NCI-H1417 (cell line): Measurements from ENCODE around the gene CDCA5.

Source experiments
- DNase-seq, 3 experiments: peaks; one replicate each; lab custom pipeline; 2025; lab: John Stamatoyannopoulos, UW

CDCA5 gene

DNA sequence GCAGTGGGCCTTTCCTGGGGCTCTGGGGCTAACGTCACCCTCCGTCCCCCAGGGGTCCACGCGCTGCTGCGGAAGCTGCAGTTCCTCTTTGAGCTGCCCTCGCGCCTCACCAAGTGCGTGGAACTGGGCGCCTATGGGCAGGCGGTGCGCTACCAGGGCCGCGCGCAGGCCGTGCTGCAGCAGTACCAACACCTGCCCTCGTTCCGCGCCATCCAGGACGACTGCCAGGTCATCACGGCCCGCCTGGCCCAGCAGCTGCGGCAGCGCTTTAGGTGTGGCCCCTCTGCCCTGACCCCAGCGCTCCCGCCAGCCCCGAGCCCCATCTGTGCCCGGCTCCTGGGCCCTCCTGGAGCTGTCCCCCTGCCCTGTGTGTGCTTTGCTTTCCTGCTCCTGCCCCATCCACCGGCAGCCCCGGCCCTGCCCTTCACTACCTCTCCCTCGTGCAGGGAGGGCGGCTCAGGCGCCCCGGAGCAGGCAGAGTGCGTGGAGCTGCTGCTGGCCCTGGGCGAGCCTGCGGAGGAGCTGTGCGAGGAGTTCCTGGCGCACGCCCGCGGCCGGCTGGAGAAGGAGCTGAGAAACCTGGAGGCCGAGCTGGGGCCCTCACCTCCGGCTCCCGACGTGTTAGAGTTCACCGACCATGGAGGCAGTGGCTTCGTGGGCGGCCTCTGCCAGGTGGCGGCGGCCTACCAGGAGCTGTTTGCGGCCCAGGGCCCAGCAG is 24.1 kb upstream of the CDCA5 start:
- no peak for DNase-seq

- DNase-seq, result no peak
Observed at GRCh38 chr11:65107078-65107477, 23.2 kb upstream of the CDCA5 start.

DNA sequence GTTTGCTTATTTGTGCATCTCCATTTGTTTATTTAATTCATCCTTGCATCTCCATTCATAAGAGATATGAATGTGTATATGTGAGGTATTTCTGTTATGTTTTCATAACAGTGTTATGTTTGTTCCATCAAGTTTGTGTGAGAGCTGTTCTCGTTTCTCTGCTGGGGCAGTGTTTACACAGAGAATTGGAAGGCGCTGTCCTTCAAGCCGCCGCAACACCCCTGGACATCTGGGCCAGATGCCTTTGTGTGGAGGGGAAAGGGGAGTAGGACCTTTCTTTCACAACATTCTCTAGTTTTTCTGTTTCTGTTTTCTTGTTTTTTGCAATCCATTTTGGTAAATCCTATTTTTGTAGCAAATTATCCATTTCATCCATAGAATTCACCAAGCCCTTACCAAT is 20.8 kb upstream of the CDCA5 start:
- no peak for DNase-seq

DNA sequence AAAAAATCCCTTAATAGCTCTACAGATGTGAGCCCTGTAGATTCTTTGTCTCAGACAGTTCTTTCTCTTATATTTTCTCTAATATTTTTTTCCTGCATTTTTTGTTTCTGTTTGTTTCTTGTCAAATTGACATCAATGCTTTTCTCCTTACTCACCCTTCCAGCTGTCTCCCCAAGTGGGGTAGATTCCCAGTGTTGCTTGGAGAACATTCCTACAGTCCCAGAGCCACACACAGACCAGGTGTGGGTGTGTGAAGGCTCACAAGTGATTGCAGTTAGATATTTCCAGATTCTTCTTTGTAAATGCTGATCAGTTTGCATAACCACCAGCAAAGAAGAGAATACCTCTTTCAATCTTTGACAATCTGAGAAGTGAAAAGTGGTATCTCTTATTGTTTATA is 19.6 kb upstream of the CDCA5 start:
- no peak for DNase-seq

DNA sequence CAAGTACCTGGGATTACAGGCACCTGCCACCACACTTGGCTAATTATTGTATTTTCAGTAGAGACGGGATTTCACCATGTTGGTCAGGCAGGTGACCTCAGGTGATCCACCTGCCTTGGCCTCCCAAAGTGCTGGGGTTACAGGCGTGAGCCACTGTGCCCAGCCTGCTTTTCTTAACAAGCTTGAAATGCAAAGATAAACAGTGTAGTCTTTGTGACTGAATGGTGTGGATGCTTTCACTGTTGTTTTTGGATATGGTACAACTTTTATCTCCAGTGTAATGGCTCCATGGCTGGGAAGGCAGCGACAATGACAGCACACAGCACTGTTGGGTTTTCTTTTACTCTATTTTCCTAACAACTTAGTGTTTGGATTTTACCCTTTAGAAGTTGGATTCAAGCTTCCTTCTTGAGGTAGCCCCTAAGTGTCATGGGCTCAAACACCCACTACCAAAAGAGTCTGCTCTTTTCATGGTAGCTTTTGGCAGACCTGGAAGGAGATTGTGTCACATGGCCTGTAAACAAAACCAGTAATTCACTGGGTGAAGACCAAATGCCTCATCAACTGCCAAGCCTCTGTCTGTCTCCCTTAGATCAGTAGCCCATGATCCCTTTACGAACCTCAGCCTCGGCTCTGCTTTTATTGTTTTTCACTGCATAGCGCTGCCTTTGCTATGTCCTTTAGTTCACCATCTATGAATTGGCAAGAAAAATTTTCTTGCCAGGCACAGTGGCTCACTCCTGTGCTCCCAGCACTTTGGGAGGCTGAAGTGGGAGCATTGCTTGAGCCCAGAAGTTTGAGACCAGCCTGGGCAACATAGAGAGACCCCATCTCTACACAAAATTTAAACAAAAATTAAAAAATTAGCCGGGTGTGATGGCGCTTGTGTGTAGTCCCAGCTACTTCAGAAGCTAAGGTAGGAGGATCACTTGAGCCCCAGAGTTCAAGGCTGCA is 18.6 kb upstream of the CDCA5 start:
- DNase-seq, result no peak

- no peak for DNase-seq
Observed at GRCh38 chr11:65100674-65101350, 17.0 kb upstream of the CDCA5 start.

DNA sequence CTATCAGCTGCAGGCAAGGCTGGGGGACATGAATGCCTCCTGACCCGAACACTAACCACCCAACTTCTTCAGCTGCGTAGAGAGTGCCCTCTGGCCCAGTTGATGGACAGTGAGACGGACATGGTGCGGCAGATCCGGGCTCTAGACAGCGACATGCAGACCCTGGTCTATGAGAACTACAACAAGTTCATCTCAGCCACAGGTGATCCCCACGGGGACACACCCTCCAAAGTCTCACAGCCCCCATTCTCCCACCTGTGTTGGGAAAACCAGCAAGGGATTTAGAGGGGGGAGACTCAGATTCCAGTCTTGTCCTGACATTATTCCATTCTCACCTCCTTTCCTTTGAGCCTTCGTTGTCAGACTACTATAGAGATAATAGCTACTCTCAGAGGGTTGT is 13.1 kb upstream of the CDCA5 start:
- no peak for DNase-seq

DNA sequence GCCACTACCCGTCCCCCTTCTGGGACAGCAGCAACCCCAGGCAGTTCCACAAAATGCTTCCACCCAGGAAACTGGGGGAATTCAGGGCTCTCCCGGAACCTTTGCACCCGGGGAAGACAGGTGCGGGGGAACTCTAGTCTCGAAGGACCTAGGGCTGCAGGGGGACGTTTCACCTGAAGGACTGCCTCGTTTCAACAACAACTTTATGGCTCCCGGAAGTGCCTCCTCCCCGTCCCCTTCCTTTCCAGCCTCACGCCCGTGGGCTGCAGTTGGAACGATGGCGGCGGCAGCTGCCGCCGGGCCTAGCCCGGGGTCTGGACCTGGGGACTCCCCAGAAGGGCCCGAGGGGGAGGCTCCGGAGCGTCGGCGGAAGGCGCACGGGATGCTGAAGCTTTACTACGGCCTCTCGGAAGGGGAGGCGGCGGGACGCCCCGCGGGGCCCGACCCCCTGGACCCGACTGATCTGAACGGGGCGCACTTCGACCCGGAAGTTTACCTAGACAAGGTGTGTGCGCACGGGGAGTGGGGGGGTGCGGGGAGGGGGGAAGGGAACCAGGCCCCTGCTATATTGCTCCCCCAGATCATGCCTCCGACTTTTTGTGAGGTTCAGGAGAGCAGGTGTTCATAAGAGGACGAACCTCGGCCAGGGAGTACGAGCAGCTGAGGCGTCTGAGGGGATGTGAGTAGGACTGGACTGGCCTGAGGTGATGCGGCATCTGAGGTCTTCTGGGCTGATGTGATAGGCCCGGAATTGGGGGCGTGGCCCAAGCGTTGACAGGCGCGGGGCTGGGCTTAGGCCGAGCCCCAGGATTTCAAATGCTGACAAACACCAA is 12.3 kb upstream of the CDCA5 start, which contains the start of gene VPS51:
Gene VPS51 (plus strand): TSS at position 241 of the 833 bp plus-strand sequence. CDS start 37 bp downstream, at position 278.
- peak; percentile 90 to 98 (median 96) for DNase-seq

GRCh38 chr11:65095427-65095826 is 11.6 kb upstream of the CDCA5 start:
- no peak for DNase-seq

GRCh38 chr11:65090628-65091027 is 6.8 kb upstream of the CDCA5 start:
- DNase-seq, result no peak

- DNase-seq, result no peak
Observed at GRCh38 chr11:65089621-65090020, 5.8 kb upstream of the CDCA5 start.

- no peak for DNase-seq
Observed at GRCh38 chr11:65087827-65088226, 4.0 kb upstream of the CDCA5 start.

DNA sequence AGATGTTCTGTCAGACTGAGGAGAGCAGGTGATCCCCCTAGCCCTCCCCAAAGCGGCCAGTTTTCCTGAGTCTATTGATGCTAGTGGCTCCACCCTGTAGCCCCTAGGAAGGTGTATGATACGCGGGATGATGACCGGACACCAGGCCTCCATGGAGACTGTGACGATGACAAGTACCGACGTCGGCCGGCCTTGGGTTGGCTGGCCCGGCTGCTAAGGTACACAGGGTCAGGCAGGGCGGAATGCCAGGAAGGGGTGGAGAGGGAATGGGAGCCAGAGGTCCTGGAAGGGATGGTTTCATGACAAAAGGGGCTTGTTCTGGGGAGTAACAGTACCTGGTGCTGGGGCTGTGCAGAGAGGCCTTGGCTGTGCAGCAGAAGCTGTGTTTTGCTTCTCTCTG is 3.4 kb upstream of the CDCA5 start:
- DNase-seq, result no peak

GRCh38 chr11:65086809-65087208 is 3.0 kb upstream of the CDCA5 start:
- DNase-seq, result no peak

DNA sequence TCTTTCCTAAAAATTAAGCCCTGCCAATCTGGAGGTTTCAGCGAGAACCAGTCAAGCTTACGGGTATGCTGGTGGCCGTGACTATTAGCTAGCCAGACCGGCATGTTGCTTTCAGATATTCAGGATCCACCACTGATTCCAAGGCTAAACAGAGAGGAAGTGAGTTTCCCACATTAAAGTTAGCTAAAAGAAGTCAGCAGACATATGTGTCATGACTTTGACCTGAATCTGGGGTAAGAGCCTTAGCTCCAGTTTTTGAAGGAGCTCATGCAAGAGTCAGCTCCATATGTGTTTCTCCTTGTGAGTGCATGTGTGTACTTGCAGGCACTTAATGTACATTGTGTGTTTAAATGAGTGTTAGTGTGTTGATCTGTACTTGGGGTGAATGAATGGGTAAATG is 1.6 kb upstream of the CDCA5 start:
- no peak for DNase-seq

DNA sequence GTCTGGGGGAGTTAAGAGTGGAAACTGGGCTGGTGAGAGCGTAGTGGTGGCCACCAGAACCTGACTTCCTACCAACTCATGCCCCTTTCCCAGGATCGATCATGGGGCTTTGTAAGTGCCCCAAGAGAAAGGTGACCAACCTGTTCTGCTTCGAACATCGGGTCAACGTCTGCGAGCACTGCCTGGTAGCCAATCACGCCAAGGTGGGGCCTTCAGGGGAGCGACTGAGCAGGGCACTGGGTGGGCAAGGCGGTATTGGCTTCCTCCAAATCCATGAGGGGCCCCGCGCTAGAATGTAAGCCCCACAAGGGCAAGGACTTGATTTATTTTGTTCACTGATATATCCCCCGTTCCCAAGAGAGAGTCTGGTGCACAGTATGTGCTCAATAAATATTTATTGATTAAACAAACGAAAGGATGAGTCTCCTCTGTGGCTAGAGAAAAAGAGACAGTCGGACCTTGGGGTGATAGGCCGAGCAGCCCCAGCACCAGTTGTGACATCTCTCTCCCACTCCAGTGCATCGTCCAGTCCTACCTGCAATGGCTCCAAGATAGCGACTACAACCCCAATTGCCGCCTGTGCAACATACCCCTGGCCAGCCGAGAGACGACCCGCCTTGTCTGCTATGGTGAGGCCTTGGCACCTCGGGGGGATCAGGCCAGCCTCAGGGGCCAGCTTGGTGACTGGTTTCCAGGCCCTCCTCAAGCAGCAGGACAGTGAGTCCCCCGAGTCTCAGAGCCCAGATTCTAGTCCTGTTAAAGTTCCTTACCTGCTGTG is 947 bp upstream of the CDCA5 start:
- peak in 1 of 3 experiments; percentile 40 for DNase-seq

- peak in 1 of 3 experiments; percentile 55 for DNase-seq
Observed at GRCh38 chr11:65083134-65083833, 556 bp downstream of the CDCA5 start.

DNA sequence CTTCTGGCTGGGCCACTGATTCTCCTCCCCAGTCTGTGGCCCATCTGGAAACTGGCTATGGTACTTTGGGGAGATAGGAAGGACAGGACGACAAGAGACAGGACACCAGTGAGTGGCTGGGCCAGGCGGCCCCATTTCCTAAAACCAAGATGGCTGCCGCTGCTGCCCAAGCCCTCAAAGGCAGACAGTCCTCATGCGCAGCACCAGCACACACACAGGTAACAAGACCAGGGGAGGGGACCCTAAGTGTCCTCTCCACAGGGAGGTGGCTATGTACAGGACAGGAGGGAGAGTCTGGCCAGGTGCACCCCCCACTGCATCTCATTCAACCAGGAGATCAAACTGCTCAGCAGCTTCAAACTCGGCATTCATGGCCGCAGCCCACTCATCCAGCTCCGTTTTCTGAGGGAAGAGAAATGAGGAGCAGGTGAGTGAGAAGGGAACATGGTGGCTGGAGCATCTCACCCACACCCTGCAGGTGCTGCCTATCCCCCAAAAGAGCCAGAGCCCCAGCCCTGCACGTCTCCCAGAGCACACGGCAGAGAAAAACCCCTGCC is 5.0 kb downstream of the CDCA5 start:
- DNase-seq, result no peak

DNA sequence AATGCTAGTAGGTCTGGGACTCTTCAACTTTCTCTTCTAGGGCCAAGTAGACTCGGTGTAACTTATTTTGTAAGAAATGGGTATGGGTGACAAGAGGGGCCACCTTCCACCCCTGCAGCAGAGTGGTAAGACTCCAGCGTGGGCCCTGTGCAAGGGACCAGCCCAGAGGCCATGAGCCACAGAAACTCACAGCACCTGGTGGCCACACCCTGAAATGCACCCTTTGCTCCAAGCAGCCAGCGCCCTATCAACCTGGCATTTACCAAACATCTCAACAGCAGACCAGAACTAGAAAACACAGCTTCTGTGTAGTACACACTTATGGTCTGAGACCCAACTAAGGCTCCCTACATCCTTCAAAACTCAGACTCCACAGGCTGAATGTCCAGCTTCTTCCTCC is 5.7 kb downstream of the CDCA5 start:
- DNase-seq, result peak; percentile 7 to 59 (median 21)

DNA sequence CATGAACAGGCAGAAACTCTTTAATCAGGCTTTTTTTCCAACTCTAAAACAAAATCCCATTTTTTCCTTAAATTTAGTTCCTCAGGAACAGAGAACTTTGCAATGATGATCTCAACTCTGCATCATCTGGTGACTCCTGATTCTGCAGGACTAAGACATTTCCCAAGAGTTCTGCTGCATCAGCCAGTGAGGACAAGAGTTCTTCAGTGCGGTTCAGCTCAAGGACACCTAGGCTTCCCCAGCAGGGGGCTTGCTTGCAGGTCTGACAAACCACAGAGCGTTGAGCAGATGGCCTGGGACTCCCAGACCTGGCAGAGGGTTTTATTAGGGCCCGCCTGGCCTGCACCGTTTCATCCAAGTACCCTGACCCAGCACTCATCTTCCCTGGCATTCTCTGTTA is 6.4 kb downstream of the CDCA5 start:
- DNase-seq, result no peak
